Left lung (tissue), 10 donors: Measurements from ENCODE around the gene RFPL4AL1. TPM values are rescaled to one million over a fixed set of nuclear protein-coding genes. Genes with fewer than 3 reads are reported as not detected.

Experiments
- ATAC-seq: fragments of 200-7000 bp; cut with Tn5 transposase; one replicate; pipeline ENCODE4 v1.9.1; 2020; ENCODE audit warnings: moderate library complexity
- DNase-seq, 4 donors: peaks; one replicate each; pipeline ENCODE4 v3.0.0-alpha.2; 2013 to 2020
- H3K27ac ChIP-seq, 2 donors: fragments of 200-600 bp; sonication (generic) in 1 of 2; one replicate each; pipeline versions ENCODE4 v1.5.0 to v1.8.0; 2020 to 2021
- H3K27me3 ChIP-seq, 2 donors: fragments of 200-600 bp; sonication (generic) in 1 of 2; one replicate each; pipeline versions ENCODE4 v1.5.0 to v1.8.0; 2020 to 2021
- H3K36me3 ChIP-seq, 2 donors: fragments of 200-600 bp; sonication (generic) in 1 of 2; one replicate each; pipeline versions ENCODE4 v1.5.0 to v1.8.0; 2020 to 2021
- H3K4me1 ChIP-seq, 2 donors: fragments of 200-600 bp; one replicate each; pipeline ENCODE4 v1.8.0; 2021
- H3K4me3 ChIP-seq, 2 donors: fragments of 200-600 bp; sonication (generic) in 1 of 2; one replicate each; pipeline versions ENCODE4 v1.5.0 to v1.8.0; 2020 to 2021; ENCODE audit warnings: mild to moderate bottlenecking in 1 of 2
- H3K9me3 ChIP-seq, 2 donors: fragments of 200-600 bp; sonication (generic) in 1 of 2; one replicate each; pipeline versions ENCODE4 v1.5.0 to v1.8.0; 2020 to 2021
- CTCF ChIP-seq, 2 donors: fragments of 200-600 bp; sonication (generic) in 1 of 2; IDR thresholded peaks; one replicate each; pipeline versions ENCODE4 v1.5.0 to v1.8.0; 2021; ENCODE audit warnings: antibody characterized with exemption in 2 of 2
- intact Hi-C, 2 donors: fragments of 100-400 bp; cut with DNase I; formaldehyde crosslinking; loops; one replicate each; pipeline versions ENCODE4 v1.11.2 to v1.14.2; 2022
- polyA plus RNA-seq, 6 donors: library from polyadenylated mRNA; unstranded; fragments of 120-200 nt; gene quantifications; one replicate each; pipeline ENCODE4 v1.2.1, GENCODE V29; 2013; ENCODE audit not compliant: insufficient read length in 6 of 6
- total RNA-seq, 2 donors: library from RNA; stranded (reverse); fragmentation: NEBNext Ultra II Directional; extraction: Animal tissue kit (Norgen Biotek cat#: 25700); gene quantifications; one replicate each; pipeline ENCODE4 v1.2.1, GENCODE V29; 2021
- donor health status: DM: no; HTN: yes; CAD: no.
- donor health status: DM: no; HTN: no; CAD: no.

RFPL4AL1 gene
- total and polyA plus RNA-seq, 8 donors, result 0.18 to 0.19 TPM; not detected in 6

GRCh38 chr19:55778331-55778730 is 9.4 kb downstream of the RFPL4AL1 start:
- intact Hi-C loops, result no loop called here
- Histone ChIP-seq H3K36me3 (no peaks in the 10 kb centered on the region), H3K4me3 (no peak overlapping the region), H3K27me3 (peaks cover 0 to 56% of the 10 kb centered on the region in 2 donors), H3K27ac (no peak overlapping the region), H3K9me3 (no peaks in the 10 kb centered on the region), H3K4me1 (no peaks in the 10 kb centered on the region)
- no peak for ATAC-seq
- TF ChIP-seq CTCF (IDR thresholded peaks at IDR 0.05), result no peak
- DNase-seq, result no peak

GRCh38 chr19:55781112-55781511 is 12.2 kb downstream of the RFPL4AL1 start:
- DNase-seq, result no peak
- intact Hi-C loops, result no loop called here
- no peaks in the 10 kb centered on the region for H3K36me3 ChIP-seq
- no peaks in the 10 kb centered on the region for H3K9me3 ChIP-seq
- no peaks in the 10 kb centered on the region for H3K4me1 ChIP-seq
- H3K27ac ChIP-seq, result no peak overlapping the region
- ATAC-seq, result no peak
- TF ChIP-seq CTCF (IDR thresholded peaks at IDR 0.05), result no peak
- peaks cover 0 to 52% of the 10 kb centered on the region in 2 donors for H3K27me3 ChIP-seq
- H3K4me3 ChIP-seq, result no peak overlapping the region

GRCh38 chr19:55795021-55795420 is 26.1 kb downstream of the RFPL4AL1 start:
- TF ChIP-seq CTCF (IDR thresholded peaks at IDR 0.05), result no peak
- peaks cover 0 to 10% of the 10 kb centered on the region in 2 donors for H3K27me3 ChIP-seq
- DNase-seq, result no peak
- no peaks in the 10 kb centered on the region for H3K36me3 ChIP-seq
- intact Hi-C loops, result no loop called here
- H3K27ac ChIP-seq, result no peak overlapping the region
- no peak overlapping the region for H3K4me3 ChIP-seq
- H3K9me3 ChIP-seq, result no peaks in the 10 kb centered on the region
- ATAC-seq, result no peak
- H3K4me1 ChIP-seq, result no peaks in the 10 kb centered on the region

DNA sequence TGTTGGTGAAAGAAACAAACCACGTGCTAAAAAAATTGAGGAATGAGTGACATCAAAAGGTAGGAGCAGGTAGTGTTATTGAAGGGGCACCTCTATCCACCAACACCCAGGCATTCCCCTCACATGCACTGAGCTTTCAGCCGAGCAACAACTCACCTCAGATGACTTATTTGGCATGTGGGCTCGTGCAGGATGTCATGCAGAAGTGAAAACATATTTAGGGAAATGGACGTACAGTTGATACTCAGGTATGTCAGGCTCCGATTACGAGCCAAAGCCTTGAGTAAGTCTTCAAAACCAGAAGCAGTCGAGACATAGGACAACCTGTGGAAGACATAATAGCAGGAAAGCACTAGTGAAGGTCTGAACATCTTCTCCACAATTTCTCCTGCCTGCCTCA is 32.5 kb downstream of the RFPL4AL1 start:
- TF ChIP-seq CTCF (IDR thresholded peaks at IDR 0.05), result no peak
- Histone ChIP-seq H3K36me3 (no peaks in the 10 kb centered on the region), H3K4me1 (no peaks in the 10 kb centered on the region), H3K4me3 (no peak overlapping the region), H3K27ac (no peak overlapping the region), H3K27me3 (no peaks in the 10 kb centered on the region), H3K9me3 (peaks cover 0 to 5% of the 10 kb centered on the region in 2 donors)
- intact Hi-C loops, result no loop called here
- ATAC-seq (no peak), DNase-seq (no peak)

DNA sequence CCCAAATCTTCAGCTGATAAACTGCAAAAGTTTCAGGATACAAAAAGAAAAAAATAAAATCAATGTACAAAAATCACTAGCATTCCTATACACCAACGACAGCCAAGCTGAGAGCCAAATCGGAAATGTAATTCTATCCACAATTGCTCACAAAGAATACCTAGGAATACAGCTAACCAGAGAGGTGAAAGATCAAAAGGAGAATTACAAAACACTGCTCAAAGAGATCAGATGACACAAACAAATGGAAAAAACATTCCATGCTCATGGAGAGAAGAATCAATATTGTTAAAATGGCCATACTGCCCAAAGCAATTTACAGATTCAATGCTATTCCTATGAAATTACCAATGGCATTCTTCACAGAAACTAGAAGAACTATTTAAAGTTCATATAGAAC is 33.4 kb downstream of the RFPL4AL1 start:
- H3K4me1 ChIP-seq, result no peaks in the 10 kb centered on the region
- H3K9me3 ChIP-seq, result peaks cover 0 to 5% of the 10 kb centered on the region in 2 donors
- H3K4me3 ChIP-seq, result no peak overlapping the region
- TF ChIP-seq CTCF (IDR thresholded peaks at IDR 0.05), result no peak
- H3K27ac ChIP-seq, result no peak overlapping the region
- H3K36me3 ChIP-seq, result no peaks in the 10 kb centered on the region
- intact Hi-C loops, result no loop called here
- no peak for DNase-seq
- ATAC-seq, result no peak
- no peaks in the 10 kb centered on the region for H3K27me3 ChIP-seq
